HG02943 (cell line): Measurements from ENCODE around the gene ZNF488.

ENCODE experiments used
- ATAC-seq: cut with Tn5 transposase; IDR thresholded peaks from one replicate; pipeline ENCODE4 v1.9.1; 2021; ENCODE audit warnings: mild to moderate bottlenecking, low read depth, moderate library complexity; ENCODE audit not compliant: unreplicated experiment

ZNF488 gene

DNA sequence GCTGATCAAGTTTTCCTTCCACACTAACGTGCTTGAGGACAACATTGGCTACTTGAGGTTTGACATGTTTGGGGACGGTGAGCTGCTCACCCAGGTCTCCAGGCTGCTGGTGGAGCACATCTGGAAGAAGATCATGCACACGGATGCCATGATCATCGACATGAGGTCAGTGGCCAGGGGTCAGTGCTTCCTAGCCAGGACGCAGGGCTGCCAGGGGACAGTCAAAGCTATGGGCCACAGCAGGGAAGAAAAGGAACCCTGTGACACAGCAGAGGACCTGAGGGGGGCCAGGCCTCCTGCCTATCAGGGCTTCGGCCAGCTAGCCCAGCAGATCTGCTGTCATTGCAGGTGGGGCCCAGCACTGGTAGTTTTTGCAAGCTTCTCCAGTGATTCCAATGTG is 30.7 kb downstream of the ZNF488 start:
- ATAC-seq = no peak

DNA sequence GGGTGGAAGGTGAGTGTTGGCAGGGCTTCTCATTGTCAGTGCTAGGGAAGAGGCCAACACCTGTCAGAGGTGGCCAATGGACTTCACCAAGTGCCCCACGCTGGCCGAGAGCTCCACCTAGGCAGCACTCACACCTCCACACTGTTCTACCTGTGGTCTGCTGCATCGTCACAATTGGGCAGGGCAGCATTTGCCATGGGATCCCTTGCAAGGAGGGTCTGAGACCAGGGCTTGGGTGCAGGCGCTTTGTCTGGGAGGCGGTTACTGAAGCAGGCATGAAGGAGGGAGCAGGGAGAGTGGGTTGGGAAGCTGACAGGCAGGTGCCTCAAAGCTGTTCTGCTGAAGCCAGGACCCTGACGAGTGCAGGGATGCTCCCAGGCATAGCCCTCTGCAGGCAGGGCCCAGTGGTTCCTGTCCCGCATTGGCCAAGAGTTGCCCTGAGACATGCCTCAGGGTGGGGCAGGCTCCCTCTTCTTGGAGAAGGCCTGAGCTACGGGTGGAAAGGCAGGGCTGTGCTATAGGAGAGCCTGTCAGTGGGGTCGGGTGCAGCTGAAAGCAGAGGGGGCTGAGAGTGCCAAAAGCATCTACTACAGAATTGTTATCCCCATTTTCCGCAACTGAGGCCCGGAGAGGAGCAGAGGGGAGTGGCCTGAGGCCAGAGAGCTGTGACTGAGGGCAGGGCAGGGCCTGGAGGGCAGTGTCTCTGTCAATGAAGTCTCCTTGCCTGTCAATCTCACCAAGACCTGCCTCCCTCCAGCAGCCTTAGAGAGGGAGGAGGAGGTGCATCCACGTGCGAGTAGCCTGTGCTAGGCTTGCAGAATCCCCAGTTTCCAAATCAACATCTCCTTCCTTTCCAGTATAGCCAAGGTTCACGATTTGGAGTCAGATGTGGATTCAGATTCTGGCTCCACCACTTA is 31.9 kb downstream of the ZNF488 start:
- no peak for ATAC-seq

DNA sequence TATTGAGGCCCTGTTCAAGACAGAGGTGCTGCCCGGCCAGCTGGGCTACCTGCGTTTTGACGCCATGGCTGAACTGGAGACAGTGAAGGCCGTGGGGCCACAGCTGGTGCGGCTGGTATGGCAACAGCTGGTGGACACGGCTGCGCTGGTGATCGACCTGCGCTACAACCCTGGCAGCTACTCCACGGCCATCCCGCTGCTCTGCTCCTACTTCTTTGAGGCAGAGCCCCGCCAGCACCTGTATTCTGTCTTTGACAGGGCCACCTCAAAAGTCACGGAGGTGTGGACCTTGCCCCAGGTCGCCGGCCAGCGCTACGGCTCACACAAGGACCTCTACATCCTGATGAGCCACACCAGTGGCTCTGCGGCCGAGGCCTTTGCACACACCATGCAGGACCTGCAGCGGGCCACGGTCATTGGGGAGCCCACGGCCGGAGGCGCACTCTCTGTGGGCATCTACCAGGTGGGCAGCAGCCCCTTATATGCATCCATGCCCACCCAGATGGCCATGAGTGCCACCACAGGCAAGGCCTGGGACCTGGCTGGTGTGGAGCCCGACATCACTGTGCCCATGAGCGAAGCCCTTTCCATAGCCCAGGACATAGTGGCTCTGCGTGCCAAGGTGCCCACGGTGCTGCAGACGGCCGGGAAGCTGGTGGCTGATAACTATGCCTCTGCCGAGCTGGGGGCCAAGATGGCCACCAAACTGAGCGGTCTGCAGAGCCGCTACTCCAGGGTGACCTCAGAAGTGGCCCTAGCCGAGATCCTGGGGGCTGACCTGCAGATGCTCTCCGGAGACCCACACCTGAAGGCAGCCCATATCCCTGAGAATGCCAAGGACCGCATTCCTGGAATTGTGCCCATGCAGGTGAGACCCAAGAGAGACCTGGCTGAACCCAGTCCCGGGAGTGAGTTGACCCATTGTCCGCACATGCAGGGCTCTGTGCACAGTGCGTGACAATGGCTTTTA is 33.1 kb downstream of the ZNF488 start:
- ATAC-seq = no peak

DNA sequence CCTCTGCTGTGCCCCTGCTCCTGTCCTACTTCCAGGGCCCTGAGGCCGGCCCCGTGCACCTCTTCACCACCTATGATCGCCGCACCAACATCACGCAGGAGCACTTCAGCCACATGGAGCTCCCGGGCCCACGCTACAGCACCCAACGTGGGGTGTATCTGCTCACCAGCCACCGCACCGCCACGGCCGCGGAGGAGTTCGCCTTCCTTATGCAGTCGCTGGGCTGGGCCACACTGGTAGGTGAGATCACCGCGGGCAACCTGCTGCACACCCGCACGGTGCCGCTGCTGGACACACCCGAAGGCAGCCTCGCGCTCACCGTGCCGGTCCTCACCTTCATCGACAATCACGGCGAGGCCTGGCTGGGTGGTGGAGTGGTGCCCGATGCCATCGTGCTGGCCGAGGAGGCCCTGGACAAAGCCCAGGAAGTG is 34.1 kb downstream of the ZNF488 start:
- no peak for ATAC-seq

DNA sequence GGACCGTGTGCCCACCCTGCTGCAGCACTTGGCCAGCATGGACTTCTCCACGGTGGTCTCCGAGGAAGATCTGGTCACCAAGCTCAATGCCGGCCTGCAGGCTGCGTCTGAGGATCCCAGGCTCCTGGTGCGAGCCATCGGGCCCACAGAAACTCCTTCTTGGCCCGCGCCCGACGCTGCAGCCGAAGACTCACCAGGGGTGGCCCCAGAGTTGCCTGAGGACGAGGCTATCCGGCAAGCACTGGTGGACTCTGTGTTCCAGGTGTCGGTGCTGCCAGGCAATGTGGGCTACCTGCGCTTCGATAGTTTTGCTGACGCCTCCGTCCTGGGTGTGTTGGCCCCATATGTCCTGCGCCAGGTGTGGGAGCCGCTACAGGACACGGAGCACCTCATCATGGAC is 34.6 kb downstream of the ZNF488 start:
- ATAC-seq = no peak

DNA sequence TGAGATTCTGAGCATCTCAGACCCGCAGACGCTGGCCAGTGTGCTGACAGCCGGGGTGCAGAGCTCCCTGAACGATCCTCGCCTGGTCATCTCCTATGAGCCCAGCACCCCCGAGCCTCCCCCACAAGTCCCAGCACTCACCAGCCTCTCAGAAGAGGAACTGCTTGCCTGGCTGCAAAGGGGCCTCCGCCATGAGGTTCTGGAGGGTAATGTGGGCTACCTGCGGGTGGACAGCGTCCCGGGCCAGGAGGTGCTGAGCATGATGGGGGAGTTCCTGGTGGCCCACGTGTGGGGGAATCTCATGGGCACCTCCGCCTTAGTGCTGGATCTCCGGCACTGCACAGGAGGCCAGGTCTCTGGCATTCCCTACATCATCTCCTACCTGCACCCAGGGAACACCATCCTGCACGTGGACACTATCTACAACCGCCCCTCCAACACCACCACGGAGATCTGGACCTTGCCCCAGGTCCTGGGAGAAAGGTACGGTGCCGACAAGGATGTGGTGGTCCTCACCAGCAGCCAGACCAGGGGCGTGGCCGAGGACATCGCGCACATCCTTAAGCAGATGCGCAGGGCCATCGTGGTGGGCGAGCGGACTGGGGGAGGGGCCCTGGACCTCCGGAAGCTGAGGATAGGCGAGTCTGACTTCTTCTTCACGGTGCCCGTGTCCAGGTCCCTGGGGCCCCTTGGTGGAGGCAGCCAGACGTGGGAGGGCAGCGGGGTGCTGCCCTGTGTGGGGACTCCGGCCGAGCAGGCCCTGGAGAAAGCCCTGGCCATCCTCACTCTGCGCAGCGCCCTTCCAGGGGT is 35.2 kb downstream of the ZNF488 start:
- no peak for ATAC-seq

DNA sequence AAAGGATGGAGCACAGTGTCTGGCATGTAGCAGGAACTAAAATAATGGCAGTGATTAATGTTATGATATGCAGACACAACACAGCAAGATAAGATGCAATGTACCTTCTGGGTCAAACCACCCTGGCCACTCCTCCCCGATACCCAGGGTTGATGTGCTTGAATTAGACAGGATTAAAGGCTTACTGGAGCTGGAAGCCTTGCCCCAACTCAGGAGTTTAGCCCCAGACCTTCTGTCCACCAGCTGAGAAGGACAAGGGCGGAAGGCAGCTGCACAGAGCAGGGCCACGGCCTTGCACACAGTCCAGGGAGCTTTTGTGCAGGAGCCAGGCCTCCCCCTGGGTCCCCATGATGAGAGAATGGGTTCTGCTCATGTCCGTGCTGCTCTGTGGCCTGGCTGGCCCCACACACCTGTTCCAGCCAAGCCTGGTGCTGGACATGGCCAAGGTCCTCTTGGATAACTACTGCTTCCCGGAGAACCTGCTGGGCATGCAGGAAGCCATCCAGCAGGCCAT is 35.9 kb downstream of the ZNF488 start, which contains the start of gene RBP3:
Gene RBP3 (plus strand): TSS at position 226 of the 514 bp plus-strand sequence. CDS start 122 bp downstream, at position 348.
- no peak for ATAC-seq

DNA sequence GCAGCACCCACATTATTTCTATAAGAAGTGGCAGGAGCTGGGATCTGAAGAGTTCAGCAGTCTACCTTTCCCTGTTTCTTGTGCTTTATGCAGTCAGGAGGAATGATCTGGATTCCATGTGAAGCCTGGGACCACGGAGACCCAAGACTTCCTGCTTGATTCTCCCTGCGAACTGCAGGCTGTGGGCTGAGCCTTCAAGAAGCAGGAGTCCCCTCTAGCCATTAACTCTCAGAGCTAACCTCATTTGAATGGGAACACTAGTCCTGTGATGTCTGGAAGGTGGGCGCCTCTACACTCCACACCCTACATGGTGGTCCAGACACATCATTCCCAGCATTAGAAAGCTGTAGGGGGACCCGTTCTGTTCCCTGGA is 36.8 kb downstream of the ZNF488 start:
- ATAC-seq = no peak

DNA sequence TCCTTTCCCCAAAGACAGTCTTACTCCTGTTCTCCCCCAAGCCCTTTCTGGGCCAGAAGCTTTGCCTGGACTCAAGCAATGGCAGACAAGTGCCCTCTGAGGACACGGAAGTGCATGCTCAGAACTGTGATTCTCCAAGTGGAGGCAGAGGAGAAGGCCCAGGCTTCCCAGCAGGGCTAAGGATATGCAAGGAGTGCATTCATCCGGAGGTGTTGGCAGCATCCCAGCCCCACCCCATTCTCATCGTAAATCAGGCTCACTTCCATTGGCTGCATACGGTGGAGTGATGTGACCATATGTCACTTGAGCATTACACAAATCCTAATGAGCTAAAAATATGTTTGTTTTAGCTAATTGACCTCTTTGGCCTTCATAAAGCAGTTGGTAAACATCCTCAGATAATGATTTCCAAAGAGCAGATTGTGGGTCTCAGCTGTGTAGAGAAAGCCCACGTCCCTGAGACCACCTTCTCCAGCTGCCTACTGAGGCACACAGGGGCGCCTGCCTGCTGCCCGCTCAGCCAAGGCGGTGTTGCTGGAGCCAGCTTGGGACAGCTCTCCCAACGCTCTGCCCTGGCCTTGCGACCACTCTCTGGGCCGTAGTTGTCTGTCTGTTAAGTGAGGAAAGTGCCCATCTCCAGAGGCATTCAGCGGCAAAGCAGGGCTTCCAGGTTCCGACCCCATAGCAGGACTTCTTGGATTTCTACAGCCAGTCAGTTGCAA is 37.4 kb downstream of the ZNF488 start:
- no peak for ATAC-seq

DNA sequence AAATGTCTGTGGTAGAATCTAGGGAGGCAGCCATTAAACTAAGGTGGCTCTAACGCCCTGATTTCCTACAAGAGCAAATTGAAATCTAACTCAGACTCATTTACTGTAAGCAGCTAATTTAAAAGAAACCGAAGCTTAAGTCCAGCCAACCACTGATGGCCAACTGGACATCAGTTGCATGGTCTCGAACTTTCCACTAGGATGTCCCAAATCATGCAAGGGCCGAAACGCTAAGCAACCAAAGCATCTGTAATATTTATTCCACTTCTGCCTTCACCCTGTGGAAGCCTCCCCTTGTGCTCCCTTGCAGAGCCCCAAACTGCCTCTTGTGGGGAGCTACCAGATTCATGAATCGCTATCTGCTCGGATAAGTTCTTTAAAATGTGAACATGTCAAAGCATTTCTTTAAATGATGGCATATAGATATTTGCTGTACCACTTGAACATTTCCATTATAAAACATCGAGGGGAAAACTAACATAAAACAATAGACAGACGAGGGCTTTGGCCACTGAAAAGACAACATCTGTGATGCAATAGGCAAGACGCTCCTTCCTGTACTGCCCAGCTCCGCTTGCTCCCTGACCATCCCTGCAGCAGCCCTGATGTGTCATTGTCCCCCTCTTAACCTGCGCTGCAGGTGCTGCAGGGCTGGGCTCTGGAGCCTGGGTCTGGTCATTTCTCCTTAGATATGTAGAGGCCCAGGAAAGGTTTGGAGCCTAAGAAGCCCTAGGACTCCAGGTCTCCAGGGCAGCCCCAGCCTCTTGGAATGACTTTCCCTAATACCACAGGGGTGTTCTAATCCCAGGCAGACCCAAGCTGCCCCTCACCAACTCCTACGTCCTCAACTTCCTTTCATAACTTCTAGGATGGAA is 38.9 kb downstream of the ZNF488 start:
- no peak for ATAC-seq

DNA sequence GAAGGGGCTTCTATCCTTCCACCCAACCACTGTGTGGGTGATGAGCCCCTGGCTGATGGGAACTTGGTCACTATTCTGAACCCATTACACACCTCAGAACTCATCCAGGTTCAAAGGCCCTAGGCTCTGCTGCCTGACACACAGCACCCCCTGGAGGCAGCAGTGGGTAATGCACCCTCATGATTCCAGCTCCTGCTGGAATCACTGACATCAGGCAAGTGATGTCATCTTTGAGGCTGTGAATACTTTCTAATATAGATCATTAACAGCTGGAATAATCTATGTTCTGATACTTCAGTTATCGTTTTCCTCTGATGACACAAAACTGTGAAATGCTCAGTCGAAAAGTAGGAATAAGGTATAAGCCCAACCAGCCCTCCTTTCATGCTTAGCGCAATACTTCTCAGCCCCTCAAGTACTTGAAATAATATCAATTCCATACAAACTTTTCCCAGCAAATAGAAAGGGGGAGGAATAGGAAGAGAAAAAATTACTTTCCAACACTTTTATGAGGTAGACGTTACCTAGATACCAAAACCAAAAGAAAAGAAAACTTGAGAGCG is 43.4 kb downstream of the ZNF488 start:
- no peak for ATAC-seq

DNA sequence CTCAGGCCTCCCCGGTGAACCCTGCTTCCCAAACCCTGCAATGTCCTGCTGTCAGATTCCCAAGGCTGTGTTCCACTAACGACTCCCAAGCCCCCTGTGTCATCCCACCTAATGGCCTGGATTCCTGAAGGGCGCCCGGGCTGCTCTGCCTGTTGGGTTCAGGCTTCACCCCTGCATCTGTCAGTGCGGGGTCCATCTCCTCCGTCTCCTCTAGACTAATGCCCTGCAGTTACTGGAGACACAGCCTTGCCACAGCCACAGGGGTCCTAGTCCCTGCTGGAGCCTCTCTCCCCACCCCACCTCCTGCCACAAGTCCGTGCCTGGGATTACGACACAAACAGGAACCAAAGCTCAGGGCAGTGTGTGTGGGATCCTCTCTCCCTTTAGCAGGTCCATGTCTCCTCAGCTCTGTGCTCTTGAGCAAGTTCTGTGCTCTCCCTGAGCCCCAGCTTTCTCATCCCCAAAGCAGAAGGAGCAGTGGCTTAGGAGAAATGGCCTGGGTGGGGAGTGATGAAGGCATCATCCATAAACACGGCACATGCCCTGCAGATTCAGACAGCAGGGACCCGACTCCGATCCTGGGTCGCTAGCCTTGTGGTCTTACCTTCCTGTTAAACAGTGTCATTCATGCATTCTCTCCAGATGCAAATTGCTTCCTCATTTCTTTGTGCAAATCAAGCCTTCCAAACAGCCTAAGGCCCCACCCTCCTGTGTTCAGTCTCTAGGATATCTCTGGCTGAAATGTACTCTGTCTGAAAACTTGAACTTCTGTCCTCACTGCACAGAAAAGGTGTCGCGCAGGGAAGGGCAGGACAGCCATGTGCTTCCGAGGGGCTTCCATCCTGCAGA is 44.1 kb downstream of the ZNF488 start:
- ATAC-seq = no peak

DNA sequence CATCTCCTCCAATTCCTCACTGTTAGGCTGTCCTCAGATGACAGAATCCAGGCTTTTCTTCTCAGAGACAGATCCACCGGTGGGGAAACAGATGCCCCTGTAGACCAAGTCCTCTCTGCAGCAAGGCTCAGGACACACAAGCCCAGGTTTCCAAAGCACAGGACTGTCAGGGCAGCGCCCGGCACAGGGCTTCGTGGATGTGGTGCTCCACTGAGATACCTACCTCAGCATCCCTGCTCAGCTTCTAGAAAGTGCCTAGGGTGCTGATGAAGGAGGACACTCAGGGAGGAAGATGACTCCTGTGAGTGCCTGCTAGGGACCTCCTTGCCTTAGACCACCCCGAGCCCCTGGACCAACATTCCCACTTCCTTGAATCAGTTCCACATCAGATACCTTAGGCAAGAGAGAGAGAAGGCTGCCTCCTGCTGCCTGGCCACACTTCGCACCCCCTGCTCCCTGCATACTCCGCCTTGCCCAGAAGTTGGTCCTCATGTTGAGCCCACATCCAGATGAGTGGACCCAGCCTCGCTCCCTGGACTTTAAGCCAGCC is 44.8 kb downstream of the ZNF488 start:
- no peak for ATAC-seq

DNA sequence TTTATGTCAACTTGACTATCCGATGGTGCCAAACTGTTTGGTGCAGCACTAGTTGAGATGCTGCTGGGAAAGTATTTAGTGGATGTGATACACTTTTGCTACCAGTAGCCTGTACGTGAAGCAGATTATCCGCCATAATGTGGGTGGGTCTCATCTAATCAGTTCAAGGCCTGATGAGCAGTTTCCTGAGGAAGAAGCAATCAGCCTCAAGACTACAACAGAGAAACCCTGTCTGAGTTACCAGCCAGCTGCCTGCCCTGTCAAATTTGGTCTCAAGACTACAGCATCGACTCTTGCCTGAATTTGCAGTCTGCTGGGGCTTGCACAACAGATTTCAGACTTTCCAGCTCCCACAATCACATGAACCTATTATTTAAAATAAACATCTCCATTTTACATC is 46.8 kb downstream of the ZNF488 start:
- ATAC-seq = no peak

DNA sequence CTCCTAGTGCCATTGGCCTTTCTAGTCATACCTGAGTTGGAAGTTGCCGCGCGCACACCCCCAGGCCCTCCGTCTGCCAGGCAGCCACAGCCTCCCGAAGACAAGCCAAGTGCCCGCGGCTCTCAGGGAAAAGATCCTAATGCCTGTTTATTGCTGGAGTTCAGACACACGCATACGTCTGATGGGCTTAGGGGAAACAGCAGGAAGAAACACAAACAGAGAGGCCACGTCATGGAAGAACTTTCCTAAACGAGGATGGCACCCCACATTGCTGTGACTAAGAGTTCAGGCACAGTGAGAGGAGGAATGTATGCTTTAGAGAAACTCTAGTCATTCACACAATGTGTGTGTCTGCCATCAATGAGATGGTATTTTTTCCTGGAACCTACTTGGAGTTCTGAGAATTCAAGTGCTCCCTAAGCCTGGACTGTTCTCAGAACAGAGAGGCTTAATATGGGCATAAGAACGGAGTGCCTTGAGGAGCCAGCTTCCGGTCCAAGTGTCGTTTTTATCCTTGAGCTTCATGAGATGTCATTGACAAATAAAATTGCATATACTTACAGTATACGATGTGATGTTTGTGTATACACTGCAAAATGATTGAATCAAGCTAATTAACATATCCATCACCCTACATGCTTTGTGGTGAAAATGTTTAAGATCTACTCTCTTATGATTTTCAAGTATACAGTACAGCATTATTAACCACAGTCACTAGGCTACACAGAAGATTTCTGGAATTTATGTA is 47.5 kb downstream of the ZNF488 start:
- ATAC-seq = no peak

DNA sequence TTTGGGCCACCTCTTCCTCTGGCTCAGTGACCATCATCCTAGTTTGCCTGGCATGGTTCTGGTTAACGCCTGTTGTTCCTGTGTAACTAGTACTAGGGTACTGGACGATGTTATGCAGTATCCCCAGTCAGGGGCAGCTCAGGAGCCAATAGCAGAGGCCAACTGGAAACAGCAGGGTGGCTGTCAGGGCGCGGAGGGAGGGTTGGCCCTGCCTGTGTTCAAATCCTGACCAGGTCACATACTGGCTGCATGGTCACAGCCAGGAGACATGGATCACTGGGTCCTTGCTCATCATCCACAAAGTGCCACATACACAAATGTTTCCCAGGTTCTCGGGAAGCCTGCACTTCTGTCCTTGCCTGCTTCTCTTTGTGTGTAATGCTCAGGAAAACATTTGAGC is 48.2 kb downstream of the ZNF488 start:
- no peak for ATAC-seq
